Inflammatory macrophage treated with lipopolysaccharide for 1 hour (primary cell): ENCODE results near the gene DR1.
"Not testable (repeated sequence)": the region's sequence is repeated elsewhere in the genome, so short reads cannot be mapped to it uniquely, and the experiment has no call there.

Experiments used
- DNase-seq, 2 donors: peaks; one replicate each; pipeline ENCODE4 v3.0.0-alpha.2; 2020 to 2022

DR1 gene

DNA sequence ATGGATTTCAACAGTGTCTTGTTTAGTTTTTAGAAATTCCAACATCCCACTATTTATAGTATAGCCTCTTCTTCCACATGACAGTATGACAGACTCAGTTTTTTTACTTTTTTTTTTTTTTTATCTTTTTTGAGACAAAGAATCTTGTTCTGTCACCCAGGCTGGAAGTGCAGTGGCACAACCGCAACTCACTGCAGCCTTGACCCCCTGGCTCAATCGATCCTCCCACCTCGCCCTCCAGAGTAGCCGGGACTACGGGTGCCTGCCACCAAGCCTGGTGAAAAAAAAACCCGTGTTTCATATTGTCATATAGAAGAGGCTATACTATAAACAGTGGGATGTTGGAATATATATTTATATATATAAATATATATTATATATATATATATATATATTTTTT, 1.2 kb upstream of the DR1 start:
- peak in 1 of 2 donors; percentile 29 for DNase-seq

DNA sequence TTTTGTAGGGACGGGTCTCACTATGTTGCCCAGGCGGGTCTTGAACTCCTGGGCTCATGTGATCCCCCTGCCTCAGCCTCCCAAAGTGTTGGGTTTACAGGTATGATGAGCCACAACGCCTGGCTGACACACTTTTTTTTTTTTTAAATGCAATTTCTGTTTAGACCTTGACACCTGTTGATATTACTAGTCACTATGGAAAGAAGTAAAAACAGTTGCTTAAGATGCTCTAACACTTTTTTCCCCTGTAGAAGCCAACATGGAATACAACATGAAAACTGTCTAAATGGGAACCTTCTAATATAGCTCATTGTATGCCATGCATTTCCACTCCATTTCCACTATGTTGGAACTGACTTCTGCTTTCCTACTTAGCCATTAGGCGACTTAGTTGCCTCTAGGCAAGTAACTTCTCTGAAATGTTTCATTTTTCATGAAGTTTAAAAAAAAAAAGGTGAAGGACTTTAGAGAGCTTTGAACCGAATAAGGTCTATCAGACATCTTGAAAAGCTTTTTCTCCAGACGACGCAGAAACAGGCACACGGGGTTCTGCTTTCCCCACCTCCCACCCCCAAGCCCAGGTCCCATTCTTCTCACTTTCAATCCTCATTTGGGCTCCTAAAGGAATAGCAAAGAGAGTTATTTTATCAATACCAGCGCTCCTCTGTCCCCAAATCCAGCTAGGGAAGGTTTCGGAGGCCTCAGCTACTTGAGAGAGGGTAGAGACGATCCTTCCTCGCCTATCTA, 648 bp upstream of the DR1 start:
- peak; percentile 40 to 54 for DNase-seq

DNA sequence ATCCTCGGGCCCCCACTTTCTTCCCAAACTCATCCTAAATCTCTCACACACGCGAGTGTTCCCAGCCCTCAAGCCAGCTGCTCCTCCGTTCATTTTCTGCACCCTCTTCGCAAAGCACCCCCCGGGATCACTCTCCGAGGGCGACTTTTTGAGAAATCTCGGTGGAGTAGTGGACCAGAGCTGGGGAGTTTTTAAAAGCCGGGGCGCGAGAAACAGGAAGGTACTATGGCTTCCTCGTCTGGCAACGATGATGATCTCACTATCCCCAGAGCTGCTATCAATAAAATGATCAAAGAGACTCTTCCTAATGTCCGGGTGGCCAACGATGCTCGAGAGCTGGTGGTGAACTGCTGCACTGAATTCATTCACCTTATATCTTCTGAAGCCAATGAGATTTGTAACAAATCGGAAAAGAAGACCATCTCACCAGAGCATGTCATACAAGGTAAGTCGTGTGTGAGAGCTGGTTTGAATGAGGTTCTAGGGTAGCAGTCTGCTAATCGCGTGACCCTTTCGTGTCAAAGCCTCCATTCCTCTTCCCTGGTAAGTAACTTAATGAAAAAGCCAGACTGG, 800 bp downstream of the DR1 start:
- DNase-seq = peak; percentile 33 to 46

DNA sequence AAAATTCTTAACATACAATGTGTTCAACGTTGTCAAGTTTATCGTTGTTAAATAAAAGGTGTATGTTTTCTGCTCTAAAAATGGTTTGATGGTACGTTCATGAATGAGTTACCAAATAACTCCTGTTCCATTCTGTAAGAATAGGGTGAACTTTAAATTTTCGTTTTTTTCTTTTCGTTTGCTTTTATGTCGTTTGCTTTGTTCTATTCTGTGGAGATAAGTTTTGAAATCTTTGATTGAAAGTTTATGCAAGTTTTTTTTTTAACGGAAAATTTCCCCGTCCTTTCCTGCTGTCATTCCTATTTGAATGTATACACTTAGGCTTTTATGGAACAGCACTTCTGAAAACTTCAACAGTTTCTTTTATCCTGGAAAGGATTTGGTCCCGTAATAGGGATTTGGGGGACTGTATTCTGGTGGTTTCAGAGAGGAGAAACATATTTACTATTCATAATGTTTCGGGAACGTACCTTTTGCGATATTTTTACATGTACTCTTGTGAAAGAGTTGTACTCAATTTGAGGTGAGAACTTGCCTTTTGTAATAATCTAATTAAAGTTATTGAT, 1.7 kb downstream of the DR1 start:
- no peak for DNase-seq

DNA sequence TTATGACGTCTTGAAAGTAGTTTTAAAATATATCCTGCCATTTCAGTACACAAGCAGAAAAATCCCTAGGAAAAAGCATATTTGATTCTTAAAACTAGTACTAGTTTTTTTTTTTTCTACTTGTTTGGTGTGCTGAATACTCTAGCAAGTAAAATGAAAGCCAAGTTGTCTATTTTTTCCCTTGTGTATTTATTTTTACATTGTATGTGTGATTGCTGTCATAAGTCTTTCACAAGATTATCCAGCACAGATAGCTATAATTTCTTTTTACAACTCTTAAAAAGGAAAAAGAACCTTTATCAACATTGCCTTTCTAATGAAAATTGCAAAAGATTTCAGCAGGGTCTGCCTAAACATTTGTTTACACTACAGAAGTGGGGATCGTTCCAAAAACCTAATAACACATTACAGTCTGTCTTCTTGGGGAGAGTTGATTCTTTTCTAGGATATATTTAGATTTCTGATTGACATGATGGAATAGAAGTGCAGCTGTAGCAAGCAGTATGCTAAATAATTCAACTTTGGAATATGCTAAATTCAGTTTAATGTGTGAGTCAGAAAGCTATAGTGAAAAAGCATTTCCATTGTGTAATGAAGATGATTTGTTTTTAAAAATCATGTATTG, 2.5 kb downstream of the DR1 start:
- DNase-seq = no peak

DNA sequence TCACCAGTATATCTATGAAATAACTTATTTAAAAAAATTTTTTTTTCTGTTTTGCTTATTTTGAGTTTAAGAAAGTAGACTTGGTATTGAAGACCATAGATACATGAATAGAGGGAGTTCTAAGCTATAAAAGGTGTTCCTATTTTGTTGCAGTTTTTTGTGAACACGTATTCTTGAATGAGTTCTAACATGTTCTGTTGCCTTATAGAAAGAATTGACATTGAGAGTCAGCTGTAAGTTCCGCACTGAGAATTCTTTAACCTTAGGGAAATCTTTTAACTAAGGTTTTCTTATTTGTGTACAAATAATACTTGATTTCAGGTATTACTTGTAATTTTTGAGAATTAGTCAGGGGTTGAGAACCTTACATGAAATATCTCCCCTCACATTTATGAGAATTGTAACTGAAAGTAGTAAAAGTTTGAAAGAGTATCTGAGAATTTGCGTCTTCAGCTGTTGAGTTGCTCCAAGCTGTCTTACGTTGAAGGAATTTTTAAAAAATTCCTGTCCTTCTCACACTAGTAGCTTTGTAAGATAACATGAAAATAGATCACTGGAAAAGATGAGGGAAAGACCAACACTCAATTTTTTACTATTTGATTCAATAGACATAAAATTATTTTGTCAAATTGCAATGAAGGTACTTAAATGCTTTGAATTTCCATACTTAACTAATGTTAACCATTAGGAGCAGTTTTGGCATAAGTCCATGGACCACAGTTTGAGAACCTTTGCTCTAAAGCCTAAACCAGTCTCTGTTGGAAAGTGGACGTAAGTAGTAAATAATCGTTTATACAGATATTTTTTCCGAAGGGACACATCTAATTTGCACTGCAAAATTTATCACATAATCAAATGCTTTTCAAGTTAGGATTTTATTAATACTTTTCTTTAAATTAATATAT, 3.8 kb downstream of the DR1 start:
- DNase-seq = no peak

DNA sequence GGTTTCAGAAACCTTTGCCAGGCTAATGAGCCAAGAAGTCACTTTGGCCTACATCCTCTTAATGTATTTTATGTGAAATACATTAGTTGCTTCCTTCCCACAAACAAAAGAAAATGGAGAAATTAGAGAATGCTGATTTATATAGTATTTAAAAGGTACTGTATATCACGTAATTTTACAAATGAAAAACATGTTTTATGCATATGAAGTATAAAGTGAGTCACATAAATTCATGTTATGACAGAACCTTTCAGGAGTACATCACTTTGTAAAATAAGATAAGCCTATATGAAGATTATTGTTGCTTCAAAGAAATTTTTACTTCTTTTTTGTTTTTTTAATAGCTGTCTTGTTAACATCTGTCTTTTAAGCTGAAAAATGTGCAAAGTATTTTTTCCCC, 4.6 kb downstream of the DR1 start:
- DNase-seq = no peak

DNA sequence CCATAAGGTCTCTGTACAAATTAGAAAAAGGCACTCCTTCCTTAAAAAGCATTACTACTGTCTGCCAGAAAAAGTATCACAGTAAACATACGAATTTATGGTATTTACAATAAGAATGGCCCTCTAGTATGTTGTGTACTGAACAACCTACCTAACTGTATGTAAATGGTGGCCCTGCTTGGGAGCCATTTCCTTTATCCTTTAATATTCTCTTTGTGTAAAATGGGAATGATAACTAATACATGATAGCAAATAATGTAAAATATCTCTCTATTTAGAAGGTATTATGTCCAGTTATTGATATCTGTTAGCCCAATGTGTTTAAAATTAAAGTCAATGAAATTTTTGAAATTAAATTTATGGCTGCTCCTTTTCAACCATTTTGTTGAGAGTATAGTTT, 5.2 kb downstream of the DR1 start:
- no peak for DNase-seq

DNA sequence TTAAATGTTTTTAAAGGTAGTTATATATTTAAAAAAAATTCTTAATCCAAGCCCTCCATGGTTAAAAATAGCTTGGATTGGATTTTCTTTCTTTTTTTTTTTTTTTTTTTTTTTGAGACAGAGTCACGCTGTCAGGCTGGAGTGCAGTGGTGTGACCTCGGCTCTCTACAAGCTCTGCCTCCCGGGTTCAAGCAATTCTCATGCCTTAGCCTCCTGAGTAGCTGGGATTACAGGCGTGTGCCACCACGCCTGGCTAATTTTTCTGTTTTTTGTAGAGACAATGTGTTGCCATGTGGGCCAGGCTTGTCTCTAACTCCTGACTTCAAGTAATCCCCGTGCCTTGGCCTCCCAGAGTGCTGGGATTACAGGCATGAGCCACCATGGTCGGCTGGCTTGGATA, 5.6 kb downstream of the DR1 start:
- DNase-seq = not testable (repeated sequence)

DNA sequence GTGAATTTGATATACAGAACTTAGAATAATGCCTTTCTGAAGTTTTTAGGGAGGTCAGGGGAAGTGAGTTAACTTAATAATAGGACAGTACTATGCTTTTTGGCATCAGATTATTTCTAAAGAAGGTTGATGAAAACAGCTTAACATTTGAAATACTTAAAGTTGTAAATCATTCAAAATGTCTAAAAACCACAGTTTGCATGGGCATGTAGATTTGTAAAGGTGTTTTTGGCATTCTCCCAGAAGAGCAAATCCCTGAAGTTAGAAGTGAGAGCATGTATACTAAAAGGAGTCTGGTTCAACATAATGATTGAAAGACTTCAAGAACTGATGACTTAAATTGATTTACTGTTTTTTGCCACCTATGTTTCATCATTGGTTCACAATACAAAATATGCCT, 6.7 kb downstream of the DR1 start:
- DNase-seq = no peak

DNA sequence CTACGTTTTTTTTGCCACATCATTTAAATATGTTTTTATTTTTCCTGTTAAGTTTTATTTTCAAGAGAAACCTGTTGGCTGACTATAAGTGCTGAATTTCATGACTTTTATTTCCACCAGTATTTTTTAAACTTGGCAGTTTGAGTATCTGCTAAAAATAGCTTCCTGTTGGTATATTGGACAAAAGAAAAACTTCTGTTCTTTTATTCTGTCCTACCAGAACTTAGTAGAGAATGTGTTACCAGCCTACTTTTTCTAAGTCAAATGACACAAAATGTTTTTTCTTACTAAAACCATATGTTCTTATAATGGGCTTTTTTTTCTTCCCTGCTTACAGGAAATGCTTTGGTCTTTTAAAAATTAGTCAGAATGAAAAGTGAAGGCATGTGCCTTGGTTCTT, 7.6 kb downstream of the DR1 start:
- DNase-seq = no peak

DNA sequence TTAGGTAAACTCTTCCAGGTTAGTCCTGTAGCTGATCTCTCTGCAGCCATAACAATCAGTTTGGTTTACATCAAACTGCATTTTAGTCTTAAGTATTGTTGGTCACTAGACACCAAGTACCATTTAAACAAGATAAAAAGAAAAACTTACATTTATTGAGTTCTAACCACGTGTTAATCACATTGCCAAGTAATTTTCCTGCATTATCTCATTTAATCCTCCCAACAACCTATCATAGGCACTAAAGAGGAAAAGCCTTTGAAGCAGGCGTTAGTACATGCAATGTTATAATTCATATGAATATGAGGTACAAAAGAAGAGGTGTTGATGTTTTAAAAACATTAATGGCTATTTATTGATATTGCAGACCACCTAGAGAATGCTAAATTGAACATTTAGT, 9.0 kb downstream of the DR1 start:
- no peak for DNase-seq

DNA sequence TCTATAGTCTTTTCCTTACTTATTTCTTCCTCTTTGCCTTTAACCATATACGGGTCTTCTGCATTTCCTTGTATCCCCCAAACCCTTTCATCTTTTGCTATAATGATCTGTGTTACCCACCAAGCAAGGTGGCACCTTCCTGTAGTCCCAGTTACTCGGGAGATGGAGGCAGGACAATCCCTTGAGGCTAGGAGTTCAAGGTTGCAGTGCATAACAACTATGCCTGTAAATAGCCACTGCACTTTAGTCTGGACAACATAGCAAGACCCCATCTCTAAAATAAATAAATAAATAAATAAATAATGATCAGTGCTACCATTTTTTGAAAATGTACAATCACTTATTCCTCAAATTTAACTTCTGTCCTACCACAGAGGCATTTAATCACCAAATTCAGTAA, 11.5 kb downstream of the DR1 start:
- DNase-seq = no peak

DNA sequence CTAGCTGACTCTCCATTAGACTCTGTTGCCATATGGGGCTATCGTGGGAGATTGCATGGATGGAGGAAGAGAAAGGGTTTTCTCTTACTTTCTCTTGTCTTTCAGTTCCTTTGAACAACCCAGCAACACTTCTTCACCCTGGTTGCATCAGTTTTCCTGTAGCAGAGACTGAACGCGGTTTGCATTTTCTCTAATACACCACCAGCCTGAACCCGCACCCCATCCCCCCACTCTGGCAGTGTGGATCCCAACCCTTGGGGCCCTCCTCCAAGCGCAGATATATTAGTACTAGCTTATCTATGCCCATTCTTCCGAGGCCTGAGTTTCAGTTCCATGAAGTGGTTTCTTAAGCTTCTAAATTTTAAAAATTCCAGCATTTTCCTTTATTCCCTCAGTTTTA, 12.6 kb downstream of the DR1 start:
- no peak for DNase-seq

DNA sequence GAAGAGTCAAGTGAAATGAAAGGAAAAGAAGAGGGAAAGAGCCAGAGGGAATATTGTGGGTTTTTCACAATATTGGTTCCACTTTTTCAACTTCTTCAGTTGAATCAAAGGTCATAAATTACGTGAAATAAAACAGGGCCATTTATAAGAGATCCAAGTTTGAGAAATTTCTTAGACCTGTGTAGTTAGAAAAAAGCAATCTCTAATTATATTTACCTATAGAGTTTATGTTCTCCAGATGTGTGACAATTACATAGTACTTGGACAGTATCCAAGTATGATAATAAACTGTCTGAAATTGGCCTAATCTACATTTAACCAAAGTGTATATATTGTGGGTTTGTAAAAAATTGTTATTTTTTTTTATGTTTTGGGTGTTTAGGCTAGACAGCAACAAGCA, 14.4 kb downstream of the DR1 start:
- no peak for DNase-seq

DNA sequence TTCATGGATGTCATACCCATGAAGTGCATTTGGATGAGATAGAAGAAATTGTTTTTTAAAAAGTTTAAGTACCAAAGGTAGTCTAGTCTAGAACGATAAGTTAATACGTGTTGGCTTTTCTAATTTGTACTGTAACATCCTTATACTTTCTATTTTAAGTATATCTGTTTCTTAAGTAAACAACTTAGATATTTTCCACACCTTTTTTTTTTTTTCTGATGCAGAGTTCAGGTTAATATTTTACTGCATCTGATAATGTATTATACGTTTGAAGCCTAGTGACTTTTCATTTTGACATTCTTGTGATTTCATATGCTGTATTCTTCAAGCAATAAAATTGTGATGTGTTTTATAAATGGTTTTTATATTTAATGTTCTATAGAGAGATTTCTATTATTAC, 16.5 kb downstream of the DR1 start:
- no peak for DNase-seq

DNA sequence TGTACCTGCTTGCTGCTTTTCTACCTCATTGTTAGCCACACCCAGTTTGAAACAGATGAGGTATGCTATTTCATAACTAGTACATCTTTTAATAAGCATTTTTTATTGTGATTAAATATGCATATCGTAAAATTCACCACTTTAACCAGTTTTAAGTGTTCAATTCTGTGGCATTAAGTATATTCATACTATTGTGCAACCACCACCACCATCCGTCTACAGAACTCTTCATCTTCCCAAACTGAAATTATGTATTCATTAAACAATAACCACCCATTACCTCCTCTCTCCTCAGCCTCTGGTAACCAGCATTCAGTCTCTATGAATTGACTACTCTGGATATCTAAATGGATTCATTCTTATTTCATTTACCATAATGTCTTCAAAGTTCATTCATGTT, 20.1 kb downstream of the DR1 start:
- DNase-seq = no peak

DNA sequence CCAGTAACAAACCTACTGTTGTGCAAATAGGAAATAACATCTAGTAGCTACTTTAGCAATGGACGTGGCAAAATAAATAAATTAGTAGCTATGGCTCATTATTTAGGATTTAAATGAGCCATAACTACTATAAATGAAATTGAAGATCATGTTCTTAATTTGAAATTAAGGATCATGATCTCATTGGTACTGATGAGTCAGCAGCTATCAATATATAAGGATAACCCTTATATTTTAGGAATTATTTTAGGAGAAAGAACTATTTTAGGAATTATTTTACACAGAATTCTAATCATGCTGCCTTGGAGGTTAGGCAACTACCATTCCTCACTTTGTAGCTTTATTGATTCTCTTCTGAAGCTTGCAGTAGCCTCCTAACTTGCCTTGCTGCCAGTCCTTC, 24.0 kb downstream of the DR1 start:
- DNase-seq = no peak

DNA sequence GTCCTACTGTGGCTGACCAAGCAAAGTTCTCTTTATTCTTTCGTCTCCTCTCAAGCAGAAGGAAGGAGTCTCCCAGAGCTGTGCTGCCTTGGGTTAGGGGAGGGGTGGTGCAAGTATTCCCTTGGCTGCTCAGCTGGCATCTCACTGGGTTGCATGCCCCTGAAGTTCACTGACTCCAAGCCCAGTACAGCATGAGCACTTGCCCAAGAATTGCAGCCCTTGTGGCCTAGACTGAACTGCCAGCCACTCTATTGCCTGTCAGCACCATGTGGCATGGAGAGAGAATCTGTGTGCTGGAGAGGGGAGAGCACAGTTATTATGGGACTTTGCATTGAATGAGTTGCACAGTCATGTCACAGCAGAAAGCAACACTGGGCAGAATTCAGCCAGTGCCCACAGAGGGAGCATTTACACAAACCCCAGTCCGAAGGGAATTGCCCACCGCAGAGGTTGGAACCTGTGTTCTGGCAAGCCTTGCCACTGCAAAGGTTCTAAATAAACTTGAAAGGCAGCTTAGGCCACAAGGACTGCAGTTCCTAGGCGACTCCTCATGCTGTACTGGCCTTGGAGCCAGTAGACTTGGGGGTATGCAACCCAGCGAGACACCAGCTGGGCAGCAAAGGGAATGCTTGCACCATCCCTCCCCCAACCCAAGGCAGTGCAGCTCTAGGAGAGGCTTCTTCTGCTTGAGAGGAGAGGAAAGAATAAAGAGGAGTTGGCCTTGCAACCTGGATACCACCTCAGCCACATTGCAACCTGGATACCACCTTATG, 28.8 kb downstream of the DR1 start:
- no peak for DNase-seq

DNA sequence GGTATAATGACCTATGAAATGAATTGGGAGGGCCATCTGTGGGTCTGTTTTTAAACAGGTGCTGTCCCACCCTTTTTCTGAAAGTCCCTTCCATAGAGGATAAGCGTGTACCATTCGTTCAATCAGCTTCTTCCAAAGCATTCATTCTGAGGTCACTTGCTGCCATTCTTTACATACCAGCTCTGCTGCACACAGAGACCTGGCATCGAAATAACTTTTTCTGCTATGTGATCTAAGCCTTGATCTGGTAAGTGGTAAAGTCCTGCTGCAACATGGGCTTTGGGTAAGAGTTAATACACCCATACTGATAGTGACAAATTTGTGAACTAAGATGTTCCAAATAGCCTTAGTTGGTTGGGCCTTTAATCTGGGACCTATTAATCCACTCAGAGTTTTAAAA, 38.9 kb downstream of the DR1 start:
- DNase-seq = no peak

DNA sequence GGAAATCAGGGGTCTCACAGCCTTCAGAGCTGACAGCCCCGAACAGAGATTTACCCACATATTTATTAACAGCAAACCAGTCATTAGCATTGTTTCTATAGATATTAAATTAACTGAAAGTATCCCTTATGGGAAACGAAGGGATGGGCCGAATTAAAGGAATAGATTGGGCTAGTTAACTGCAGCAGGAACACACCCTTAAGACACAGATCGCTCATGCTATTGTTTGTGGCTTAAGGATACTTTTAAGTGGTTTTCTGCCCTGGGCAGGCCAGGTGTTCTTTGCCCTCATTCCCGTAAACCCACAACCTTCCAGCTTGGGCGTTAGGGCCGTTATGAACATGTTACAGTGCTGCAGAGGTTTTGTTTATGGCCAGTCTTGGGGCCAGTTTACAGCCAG, 40.6 kb downstream of the DR1 start:
- not testable (repeated sequence) for DNase-seq

DNA sequence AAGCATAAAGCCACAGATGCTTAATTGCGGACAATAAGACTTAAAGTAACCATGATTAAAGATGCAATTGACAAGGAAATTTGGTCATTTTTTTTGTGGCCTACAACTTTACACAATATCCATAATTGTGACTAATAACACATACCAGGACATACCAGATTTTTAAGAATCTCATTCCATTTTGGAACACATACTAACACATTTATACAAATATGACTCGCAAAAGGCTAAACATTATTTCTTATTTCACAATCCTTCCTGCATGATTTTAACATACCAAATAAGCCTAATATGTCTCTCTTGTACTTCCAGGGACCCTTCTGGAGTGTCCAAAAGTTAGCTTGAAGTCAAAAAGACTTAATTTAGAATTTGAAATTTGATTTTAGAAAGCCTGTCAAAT, 48.8 kb downstream of the DR1 start:
- DNase-seq = no peak
